ENCODE measurements around the gene RHBDF2.

Gene RHBDF2

GRCh38 chr17:76492989-76493501 is 8.2 kb downstream of the RHBDF2 start:
- H3K4me3 ChIP-seq (ENCODE audit: control insufficient read depth, low read depth, low read length): no peak overlapping the region
- TF ChIP-seq CTCF (IDR thresholded peaks at IDR 0.05; ENCODE audit: control insufficient read depth, insufficient read depth, low read depth, low read length, missing control alignments): no peak
- DNase-seq (ENCODE audit: low read depth): peak; percentile 57

GRCh38 chr17:76492123-76492988 is 8.9 kb downstream of the RHBDF2 start:
- DNase-seq (ENCODE audit: low read depth): no peak

GRCh38 chr17:76491271-76492122 is 9.7 kb downstream of the RHBDF2 start:
- no peak for DNase-seq (ENCODE audit: low read depth)
- TF ChIP-seq CTCF (IDR thresholded peaks at IDR 0.05; ENCODE audit: control insufficient read depth, insufficient read depth, low read depth, low read length, missing control alignments): no peak
- no peak overlapping the region for H3K4me3 ChIP-seq (ENCODE audit: control insufficient read depth, low read depth, low read length)

More at GRCh38 chr17:76492123-76492988, 8.9 kb downstream of the RHBDF2 start:
- H3K4me3 ChIP-seq (ENCODE audit: control insufficient read depth, low read depth, low read length): no peak overlapping the region
- no peak for TF ChIP-seq CTCF (IDR thresholded peaks at IDR 0.05; ENCODE audit: control insufficient read depth, insufficient read depth, low read depth, low read length, missing control alignments)

- no peak overlapping the region for H3K4me3 ChIP-seq (ENCODE audit: control insufficient read depth, low read depth, low read length)
- DNase-seq (ENCODE audit: low read depth): no peak
- TF ChIP-seq CTCF (IDR thresholded peaks at IDR 0.05; ENCODE audit: control insufficient read depth, insufficient read depth, low read depth, low read length, missing control alignments): no peak
Measured at GRCh38 chr17:76490112-76490710, 11.0 kb downstream of the RHBDF2 start.

GRCh38 chr17:76487451-76488192 is 13.6 kb downstream of the RHBDF2 start:
- no peak for DNase-seq (ENCODE audit: low read depth)
- TF ChIP-seq CTCF (IDR thresholded peaks at IDR 0.05; ENCODE audit: control insufficient read depth, insufficient read depth, low read depth, low read length, missing control alignments): no peak
- no peak overlapping the region for H3K4me3 ChIP-seq (ENCODE audit: control insufficient read depth, low read depth, low read length)
